ENCODE measurements around the gene EMX1. TPM values are rescaled to one million over a fixed set of nuclear protein-coding genes. Genes with fewer than 3 reads are reported as not detected.

The EMX1 gene
- not detected for total RNA-seq (2013)
- not detected for polyA plus RNA-seq
- polyA minus RNA-seq, result not detected in 2 replicates
- total RNA-seq, result 0 to 0.92 (median 0) reads per million in 11 experiments

DNA sequence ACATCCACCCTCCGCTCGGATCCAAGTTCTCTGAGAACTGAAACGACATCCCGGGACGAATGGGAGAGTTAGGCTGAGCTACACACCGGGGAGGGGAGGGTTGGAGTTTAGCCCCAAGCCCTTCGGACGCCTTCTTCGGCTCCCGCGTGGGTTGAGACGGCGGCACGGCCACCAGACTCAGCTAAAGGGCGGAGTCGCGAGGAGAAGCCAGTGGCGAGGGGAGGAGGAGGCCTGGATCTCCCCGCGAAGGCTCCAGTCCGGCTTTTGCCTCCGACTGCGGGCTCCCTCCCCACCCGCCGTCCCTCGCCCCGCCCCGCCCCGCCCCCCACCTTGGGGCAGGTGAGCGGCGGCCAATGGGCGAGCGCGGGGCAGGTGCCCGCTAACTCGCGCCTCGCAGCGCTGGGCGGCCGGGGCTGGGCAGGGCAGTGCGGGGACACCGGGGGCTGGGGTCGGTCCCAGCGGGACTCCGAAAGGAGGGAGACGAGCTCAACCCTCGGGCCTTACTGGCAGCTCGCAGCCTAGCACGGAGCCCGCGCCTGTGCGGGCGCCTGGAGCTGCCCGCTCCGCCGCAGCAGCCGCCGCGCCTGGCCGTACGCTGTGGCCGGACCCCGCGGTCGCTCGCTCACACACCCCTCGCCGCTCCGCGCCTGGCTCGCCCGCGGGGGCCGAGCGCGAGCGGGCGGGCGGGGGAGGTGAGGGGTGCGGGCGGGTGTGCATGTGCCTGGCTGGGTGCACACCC is at the start of gene EMX1:
Gene EMX1, plus strand, starts transcription at position 382 of the 739 bp plus-strand sequence. Its CDS starts 334 bp downstream, at position 716.
- no peak for DNase-seq
- Histone ChIP-seq H3K9me3 (replicated peaks in 1 of 2; ENCODE audit: control insufficient read depth in 1 of 2, insufficient read depth in 1 of 2, low read length in 2 of 2) (peaks cover 6 to 61% of the 10 kb centered on the region in 2 donors), H3K4me2 (replicated peaks; ENCODE audit: extremely low read depth, low read length, poor library complexity, severe bottlenecking) (peak within 1 kb of the TSS; percentile 65), H3K27ac (ENCODE audit: low read depth in 1 of 2, low read length in 2 of 2) (no peak within 1 kb of the TSS), H3K4me3 (replicated peaks in 1 of 3; ENCODE audit: low read depth in 2 of 3, low read length in 3 of 3) (peak within 1 kb of the TSS in 1 of 3 experiments; percentile 42), H3K9ac (ENCODE audit: insufficient read depth, low read length, poor library complexity, severe bottlenecking) (no peak within 1 kb of the TSS), H3K36me3 (replicated peaks in 1 of 2; ENCODE audit: control insufficient read depth in 1 of 2, insufficient read depth in 2 of 2, low read length in 2 of 2) (no peaks in the 10 kb centered on the region), H4K20me1 (ENCODE audit: insufficient read depth, low read length) (no peaks in the 10 kb centered on the region), H3K4me1 (ENCODE audit: control insufficient read depth in 1 of 2, insufficient read depth in 2 of 2, low read length in 2 of 2) (peaks cover 26 to 42% of the 10 kb centered on the region in 2 donors), H3K79me2 (ENCODE audit: insufficient read depth, low read length) (no peaks in the 10 kb centered on the region), H2AFZ (ENCODE audit: insufficient read depth, low read depth, low read length, poor library complexity, severe bottlenecking) (peak within 1 kb of the TSS; percentile 41), H3K27me3 (ENCODE audit: control insufficient read depth in 2 of 2, insufficient read depth in 2 of 2, low read length in 2 of 2) (peaks cover 83 to 93% of the 10 kb centered on the region in 2 donors)
- peaks cover 0 to 39% (median 14%) of the 10 kb centered on the region in 7 donors for H3K9me3 Mint-ChIP-seq
- peaks cover 86 to 94% (median 87%) of the 10 kb centered on the region in 3 donors for H3K27me3 Mint-ChIP-seq (ENCODE audit: low read depth in 3 of 3)
- H3K36me3 Mint-ChIP-seq, result peaks cover 3% of the 10 kb centered on the region in 2 donors
- H3K27ac Mint-ChIP-seq, result no peak within 1 kb of the TSS
- H3K4me1 Mint-ChIP-seq, result peaks cover 22% of the 10 kb centered on the region
- under 1% methylated on average over 62 of the region's 82 CpGs for WGBS (ENCODE audit: insufficient coverage)
- peak within 1 kb of the TSS; percentile 64 to 82 for H3K4me3 Mint-ChIP-seq
- TF ChIP-seq, protein P1, sequence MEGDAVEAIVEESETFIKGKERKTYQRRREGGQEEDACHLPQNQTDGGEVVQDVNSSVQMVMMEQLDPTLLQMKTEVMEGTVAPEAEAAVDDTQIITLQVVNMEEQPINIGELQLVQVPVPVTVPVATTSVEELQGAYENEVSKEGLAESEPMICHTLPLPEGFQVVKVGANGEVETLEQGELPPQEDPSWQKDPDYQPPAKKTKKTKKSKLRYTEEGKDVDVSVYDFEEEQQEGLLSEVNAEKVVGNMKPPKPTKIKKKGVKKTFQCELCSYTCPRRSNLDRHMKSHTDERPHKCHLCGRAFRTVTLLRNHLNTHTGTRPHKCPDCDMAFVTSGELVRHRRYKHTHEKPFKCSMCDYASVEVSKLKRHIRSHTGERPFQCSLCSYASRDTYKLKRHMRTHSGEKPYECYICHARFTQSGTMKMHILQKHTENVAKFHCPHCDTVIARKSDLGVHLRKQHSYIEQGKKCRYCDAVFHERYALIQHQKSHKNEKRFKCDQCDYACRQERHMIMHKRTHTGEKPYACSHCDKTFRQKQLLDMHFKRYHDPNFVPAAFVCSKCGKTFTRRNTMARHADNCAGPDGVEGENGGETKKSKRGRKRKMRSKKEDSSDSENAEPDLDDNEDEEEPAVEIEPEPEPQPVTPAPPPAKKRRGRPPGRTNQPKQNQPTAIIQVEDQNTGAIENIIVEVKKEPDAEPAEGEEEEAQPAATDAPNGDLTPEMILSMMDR (IDR thresholded peaks at IDR 0.05), result no peak
- intact Hi-C loops (cut with micrococcal nuclease), result no loop called here

DNA sequence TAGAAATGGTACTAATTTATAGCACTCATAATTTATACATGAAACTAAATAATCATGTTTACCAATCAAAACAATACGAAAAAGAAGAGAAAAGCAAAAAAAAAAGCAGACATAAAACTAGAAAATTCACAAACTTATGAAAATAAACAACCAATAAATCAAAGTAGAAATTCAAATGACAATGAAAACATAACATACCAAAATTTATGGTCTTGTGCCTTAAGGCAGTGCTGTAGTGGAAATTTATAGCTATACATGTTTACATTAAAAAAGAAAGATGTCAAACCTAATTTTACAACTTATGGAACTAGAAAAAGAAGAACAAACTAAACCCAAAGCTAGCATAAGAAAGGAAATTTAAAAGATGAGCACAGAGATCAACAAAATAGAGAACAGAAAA is 46.3 kb upstream of the EMX1 start:
- no peak for DNase-seq
- TF ChIP-seq, protein P1 (IDR thresholded peaks at IDR 0.05), result no peak
- H3K4me2 ChIP-seq (replicated peaks; ENCODE audit: extremely low read depth, low read length, poor library complexity, severe bottlenecking), result no peak overlapping the region
- H3K4me3 Mint-ChIP-seq, result peak overlapping the region in 1 of 2 donors; percentile 39
- no CpG with 5 or more reads among the region's 1 CpG for WGBS (ENCODE audit: insufficient coverage)
- no peak overlapping the region for H3K9ac ChIP-seq (ENCODE audit: insufficient read depth, low read length, poor library complexity, severe bottlenecking)
- H3K4me1 ChIP-seq (ENCODE audit: control insufficient read depth in 1 of 2, insufficient read depth in 2 of 2, low read length in 2 of 2), result no peaks in the 10 kb centered on the region
- intact Hi-C loops (cut with micrococcal nuclease), result no loop called here
- peaks cover 0 to 3% of the 10 kb centered on the region in 2 donors for H3K9me3 ChIP-seq (replicated peaks in 1 of 2; ENCODE audit: control insufficient read depth in 1 of 2, insufficient read depth in 1 of 2, low read length in 2 of 2)
- no peak overlapping the region for H3K4me3 ChIP-seq (replicated peaks in 1 of 3; ENCODE audit: low read depth in 2 of 3, low read length in 3 of 3)
- peaks cover 0 to 10% (median 9%) of the 10 kb centered on the region in 7 donors for H3K9me3 Mint-ChIP-seq
- no peaks in the 10 kb centered on the region for H3K36me3 Mint-ChIP-seq
- H3K27me3 Mint-ChIP-seq (ENCODE audit: low read depth in 3 of 3), result peaks cover 23 to 34% (median 27%) of the 10 kb centered on the region in 3 donors
- no peak overlapping the region for H3K27ac Mint-ChIP-seq
- H3K27ac ChIP-seq (ENCODE audit: low read depth in 1 of 2, low read length in 2 of 2), result no peak overlapping the region
- H2AFZ ChIP-seq (ENCODE audit: insufficient read depth, low read depth, low read length, poor library complexity, severe bottlenecking), result no peak overlapping the region
- no peaks in the 10 kb centered on the region for H4K20me1 ChIP-seq (ENCODE audit: insufficient read depth, low read length)
- H3K27me3 ChIP-seq (ENCODE audit: control insufficient read depth in 2 of 2, insufficient read depth in 2 of 2, low read length in 2 of 2), result peaks cover 19 to 38% of the 10 kb centered on the region in 2 donors
- H3K36me3 ChIP-seq (replicated peaks in 1 of 2; ENCODE audit: control insufficient read depth in 1 of 2, insufficient read depth in 2 of 2, low read length in 2 of 2), result no peaks in the 10 kb centered on the region
- H3K79me2 ChIP-seq (ENCODE audit: insufficient read depth, low read length), result no peaks in the 10 kb centered on the region
- H3K4me1 Mint-ChIP-seq, result no peaks in the 10 kb centered on the region

All from CD14-positive monocyte (primary cell).